Peyer's patch (tissue), 4 donors: ENCODE measurements around the gene ARHGEF26. TPM values are rescaled to one million over a fixed set of nuclear protein-coding genes. Genes with fewer than 3 reads are reported as not detected.
"Not testable (repeated sequence)": the region's sequence is repeated elsewhere in the genome, so short reads cannot be mapped to it uniquely, and the experiment has no call there.

Experiments
- DNase-seq, 3 donors: peaks; one replicate each; pipeline ENCODE4 v3.0.0-alpha.2; 2017 to 2019
- H3K27ac ChIP-seq, 4 donors: fragments of 200-600 bp; sonication (generic); one replicate each; pipeline ENCODE4 v1.5.1; 2016 to 2019
- H3K27me3 ChIP-seq, 2 donors: fragments of 200-600 bp; sonication (generic); one replicate each; pipeline ENCODE4 v1.5.1; 2019
- H3K36me3 ChIP-seq, 3 donors: fragments of 200-600 bp; sonication (generic); one replicate each; pipeline ENCODE4 v1.5.1; 2016 to 2019
- H3K4me1 ChIP-seq, 4 donors: fragments of 200-600 bp; sonication (generic); one replicate each; pipeline ENCODE4 v1.5.1; 2016 to 2019
- H3K4me3 ChIP-seq, 4 donors: fragments of 200-600 bp; sonication (generic); 1 replicate in 3 of 4; 2 replicates in 1 of 4; pipeline ENCODE4 v1.5.1; 2016 to 2019; ENCODE audit warnings: mild to moderate bottlenecking in 1 of 4
- H3K9me3 ChIP-seq, 4 donors: fragments of 200-600 bp; sonication (generic); one replicate each; pipeline ENCODE4 v1.5.1; 2016 to 2019; ENCODE audit warnings: mild to moderate bottlenecking in 1 of 4
- CTCF ChIP-seq, 6 experiments: fragments of 450-650 bp in 4 of 6; fragments of 200-600 bp in 2 of 6; sonication (generic) in 1 of 6; IDR thresholded peaks; one replicate each; pipeline ENCODE4 v1.5.1; 2017 to 2019; ENCODE audit warnings: antibody characterized with exemption in 6 of 6, mild to moderate bottlenecking in 3 of 6, moderate library complexity in 1 of 6
- POLR2A ChIP-seq, 2 donors: fragments of 450-650 bp; IDR thresholded peaks; one replicate each; pipeline ENCODE4 v1.5.1; 2017; ENCODE audit warnings: antibody characterized with exemption in 2 of 2, mild to moderate bottlenecking in 2 of 2, moderate library complexity in 2 of 2
- total RNA-seq, 4 donors: library from RNA; depleted of rRNA; stranded (reverse); fragments of >200 nt; gene quantifications; one replicate each; pipeline ENCODE4 v1.1.0, GENCODE V29; 2016

Gene ARHGEF26
- total RNA-seq, 4 donors from 2014 or later = 19.0 to 55.2 (median 27.8) TPM

- no peak for TF ChIP-seq CTCF (IDR thresholded peaks at IDR 0.05)
- TF ChIP-seq POLR2A (IDR thresholded peaks at IDR 0.05) = no peak
- Histone ChIP-seq H3K9me3 (no peaks in the 10 kb centered on the region), H3K27me3 (no peaks in the 10 kb centered on the region), H3K4me1 (no peaks in the 10 kb centered on the region), H3K27ac (no peak overlapping the region), H3K4me3 (no peak overlapping the region), H3K36me3 (no peaks in the 10 kb centered on the region)
- DNase-seq = no peak
These were observed 35.4 kb upstream of the ARHGEF26 start for GRCh38 chr3:154085799-154086198.

- H3K27me3 ChIP-seq = no peaks in the 10 kb centered on the region
- no peaks in the 10 kb centered on the region for H3K9me3 ChIP-seq
- H3K4me3 ChIP-seq = no peak overlapping the region
- TF ChIP-seq CTCF (IDR thresholded peaks at IDR 0.05) (no peak), POLR2A (IDR thresholded peaks at IDR 0.05) (no peak)
- H3K36me3 ChIP-seq = no peaks in the 10 kb centered on the region
- DNase-seq = no peak
- H3K27ac ChIP-seq = no peak overlapping the region
- H3K4me1 ChIP-seq = no peaks in the 10 kb centered on the region
These were observed 34.9 kb upstream of the ARHGEF26 start for GRCh38 chr3:154086286-154086685.

- not testable (repeated sequence) for H3K36me3 ChIP-seq, H3K9me3 ChIP-seq, H3K27ac ChIP-seq, H3K4me1 ChIP-seq, H3K27me3 ChIP-seq, H3K4me3 ChIP-seq, DNase-seq
These were observed 33.3 kb upstream of the ARHGEF26 start for GRCh38 chr3:154087756-154088480.

GRCh38 chr3:154089421-154090420 lies 31.5 kb upstream of the ARHGEF26 start:
- H3K4me1 ChIP-seq = no peaks in the 10 kb centered on the region
- H3K9me3 ChIP-seq = no peaks in the 10 kb centered on the region
- no peak overlapping the region for H3K27ac ChIP-seq
- DNase-seq = no peak
- TF ChIP-seq CTCF (IDR thresholded peaks at IDR 0.05) = no peak
- TF ChIP-seq POLR2A (IDR thresholded peaks at IDR 0.05) = no peak
- no peaks in the 10 kb centered on the region for H3K27me3 ChIP-seq
- no peak overlapping the region for H3K4me3 ChIP-seq
- H3K36me3 ChIP-seq = no peaks in the 10 kb centered on the region

GRCh38 chr3:154094051-154094450 lies 27.1 kb upstream of the ARHGEF26 start:
- H3K9me3 ChIP-seq = no peaks in the 10 kb centered on the region
- no peak overlapping the region for H3K27ac ChIP-seq
- DNase-seq = no peak
- no peaks in the 10 kb centered on the region for H3K36me3 ChIP-seq
- TF ChIP-seq CTCF (IDR thresholded peaks at IDR 0.05) (no peak), POLR2A (IDR thresholded peaks at IDR 0.05) (no peak)
- H3K27me3 ChIP-seq = no peaks in the 10 kb centered on the region
- no peak overlapping the region for H3K4me3 ChIP-seq
- no peaks in the 10 kb centered on the region for H3K4me1 ChIP-seq
